HG03354 (cell line): ENCODE data around the gene TNFAIP8L3.

Source experiments
- ATAC-seq: cut with Tn5 transposase; IDR thresholded peaks from one replicate; pipeline ENCODE4 v1.9.1; 2021; ENCODE audit warnings: mild to moderate bottlenecking; ENCODE audit not compliant: unreplicated experiment, poor library complexity, severe bottlenecking

TNFAIP8L3 gene

GRCh38 chr15:51093488-51093838 lies 1.2 kb downstream of the TNFAIP8L3 start:
- no peak for ATAC-seq

GRCh38 chr15:51092480-51093040 lies 2.1 kb downstream of the TNFAIP8L3 start:
- no peak for ATAC-seq

- no peak for ATAC-seq
Measured at GRCh38 chr15:51090753-51091152, 4.0 kb downstream of the TNFAIP8L3 start.

- no peak for ATAC-seq
Measured at GRCh38 chr15:51089699-51090453, 4.8 kb downstream of the TNFAIP8L3 start.

GRCh38 chr15:51089041-51089440 lies 5.7 kb downstream of the TNFAIP8L3 start:
- ATAC-seq, result no peak

GRCh38 chr15:51088585-51088984 lies 6.1 kb downstream of the TNFAIP8L3 start:
- ATAC-seq, result no peak

GRCh38 chr15:51087513-51087912 lies 7.2 kb downstream of the TNFAIP8L3 start:
- no peak for ATAC-seq

- no peak for ATAC-seq
Measured at GRCh38 chr15:51086409-51086808, 8.3 kb downstream of the TNFAIP8L3 start.

- no peak for ATAC-seq
Measured at GRCh38 chr15:51085764-51086163, 8.9 kb downstream of the TNFAIP8L3 start.

GRCh38 chr15:51083641-51084166 lies 11.0 kb downstream of the TNFAIP8L3 start:
- ATAC-seq, result no peak

- no peak for ATAC-seq
Measured at GRCh38 chr15:51082246-51082645, 12.5 kb downstream of the TNFAIP8L3 start.

GRCh38 chr15:51080286-51080685 lies 14.4 kb downstream of the TNFAIP8L3 start:
- ATAC-seq, result no peak

- ATAC-seq, result no peak
Measured at GRCh38 chr15:51079226-51079625, 15.5 kb downstream of the TNFAIP8L3 start.

- peak; percentile 89 for ATAC-seq
Measured at GRCh38 chr15:51077221-51078153, 17.2 kb downstream of the TNFAIP8L3 start.

GRCh38 chr15:51076524-51077220 lies 18.0 kb downstream of the TNFAIP8L3 start:
- ATAC-seq, result no peak

- ATAC-seq, result no peak
Measured at GRCh38 chr15:51075826-51076523, 18.7 kb downstream of the TNFAIP8L3 start.

- no peak for ATAC-seq
Measured at GRCh38 chr15:51075364-51075763, 19.3 kb downstream of the TNFAIP8L3 start.

- no peak for ATAC-seq
Measured at GRCh38 chr15:51074926-51075325, 19.8 kb downstream of the TNFAIP8L3 start.

- no peak for ATAC-seq
Measured at GRCh38 chr15:51071578-51071977, 23.1 kb downstream of the TNFAIP8L3 start.
